PFSK-1 (cell line): ENCODE data around the gene MTPN.

Source experiments
- FOXP2 ChIP-seq: optimal IDR thresholded peaks from 2 replicates; pipeline ENCODE3; 2011; ENCODE audit warnings: borderline replicate concordance, control low read depth, inconsistent platforms; ENCODE audit not compliant: insufficient read depth; ENCODE audit errors: extremely low read length, extremely low read depth
- POLR2AphosphoS5 ChIP-seq: IDR thresholded peaks from 2 replicates; pipeline ENCODE4 v1.6.1; 2012; ENCODE audit warnings: low read depth, mild to moderate bottlenecking, control low read depth, low read length, moderate library complexity
- REST ChIP-seq, 2 experiments: IDR thresholded peaks; 2 replicates each; pipeline versions ENCODE4 v1.6.1 to v1.8.0; 2011 to 2012; ENCODE audit warnings: low read depth in 2 of 2, low read length in 2 of 2, control low read depth in 1 of 2, inconsistent platforms in 1 of 2, mild to moderate bottlenecking in 1 of 2, moderate library complexity in 1 of 2; ENCODE audit not compliant: insufficient read depth in 1 of 2

- no peak for TF ChIP-seq REST (IDR thresholded peaks at IDR 0.05; ENCODE audit: insufficient read depth in 1 of 2, low read depth in 2 of 2, low read length in 2 of 2)
- no peak for TF ChIP-seq POLR2AphosphoS5
- no peak for TF ChIP-seq FOXP2
Measured at GRCh38 chr7:136020556-136020955, 43.4 kb upstream of the MTPN start.
